ENCODE data around the gene SAFB.
"Not testable (repeated sequence)": the region's sequence is repeated elsewhere in the genome, so short reads cannot be mapped to it uniquely, and the experiment has no call there.

GRCh38 chr19:5702053-5702410 lies 79.1 kb downstream of the SAFB start:
- TF ChIP-seq CTCF, POLR2A (IDR thresholded peaks at IDR 0.05): not testable (repeated sequence)

All from body of pancreas (tissue), 4 donors.